ENCODE data around the gene PRM2. TPM values are rescaled to one million over a fixed set of nuclear protein-coding genes. Genes with fewer than 3 reads are reported as not detected.

PRM2 gene
- total RNA-seq, 1 donor from 2014 or later = not detected

GRCh38 chr16:11250786-11251524 is 25.3 kb downstream of the PRM2 start:
- no peak for DNase-seq (ENCODE audit: extremely low read depth, low read depth, low spot score)

GRCh38 chr16:11250091-11250785 is 26.0 kb downstream of the PRM2 start:
- DNase-seq (ENCODE audit: extremely low read depth, low read depth, low spot score) = no peak

DNA sequence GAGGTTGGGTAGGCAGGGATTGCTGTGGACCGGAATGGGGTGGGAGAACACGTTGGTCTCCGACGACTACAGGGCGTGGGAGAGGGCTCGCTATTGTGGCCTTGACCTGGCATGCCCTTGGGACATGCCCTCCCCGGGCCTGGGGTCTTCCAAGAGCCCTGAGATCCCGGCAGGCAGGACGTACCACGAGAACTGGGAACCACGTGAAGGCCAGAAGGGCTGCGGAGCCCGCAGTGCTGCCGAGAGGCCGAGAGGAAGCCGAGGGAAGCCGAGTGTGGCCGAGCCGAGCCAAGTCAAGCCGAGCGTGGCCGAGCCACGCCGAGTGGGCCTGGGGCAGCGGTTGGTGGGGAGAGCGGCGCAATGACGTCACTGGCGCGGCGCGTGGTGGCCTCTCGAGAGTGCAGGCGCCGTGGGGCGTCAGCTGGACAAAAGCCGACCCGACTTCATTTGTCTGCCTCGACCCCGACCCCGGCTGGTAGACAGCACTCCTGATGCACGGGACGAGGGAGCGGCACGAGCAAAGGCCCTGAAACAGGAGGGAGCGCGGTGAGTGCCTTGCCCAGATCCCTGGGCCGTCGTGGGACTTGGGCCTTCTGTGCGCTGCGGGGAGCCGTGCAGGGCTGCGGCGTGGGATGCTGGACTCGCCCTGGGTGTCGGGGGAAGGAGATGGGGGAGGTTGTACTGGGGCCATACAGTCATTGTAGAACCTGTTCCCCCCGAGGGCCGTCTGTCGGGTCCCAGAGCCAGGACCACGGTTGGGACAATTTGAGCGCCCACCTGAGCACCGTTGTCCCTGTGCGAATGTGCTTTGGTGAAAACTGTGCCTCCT is 26.8 kb downstream of the PRM2 start:
- no peak for DNase-seq (ENCODE audit: extremely low read depth, low read depth, low spot score)

DNA sequence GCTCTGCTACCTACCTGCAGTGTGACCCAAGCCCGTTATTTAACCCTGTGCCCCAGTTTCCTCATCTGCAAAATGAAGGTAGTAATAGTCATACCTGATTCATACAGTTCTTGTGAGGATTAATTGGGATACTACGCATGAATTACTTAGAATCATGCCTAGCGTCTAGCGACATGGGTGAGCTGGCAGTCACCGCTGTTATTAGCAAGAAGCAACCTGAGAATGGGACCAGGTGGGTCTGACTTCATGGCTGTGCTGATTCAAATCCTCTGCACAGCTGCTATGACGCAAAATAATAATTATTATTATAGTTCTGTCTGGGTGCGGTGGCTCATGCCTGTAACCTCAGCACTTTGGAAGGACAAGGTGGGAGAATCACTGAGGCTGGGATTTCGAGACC is 28.1 kb downstream of the PRM2 start:
- no peak for DNase-seq (ENCODE audit: extremely low read depth, low read depth, low spot score)

GRCh38 chr16:11245988-11246387 is 30.3 kb downstream of the PRM2 start:
- no peak for DNase-seq (ENCODE audit: extremely low read depth, low read depth, low spot score)

DNA sequence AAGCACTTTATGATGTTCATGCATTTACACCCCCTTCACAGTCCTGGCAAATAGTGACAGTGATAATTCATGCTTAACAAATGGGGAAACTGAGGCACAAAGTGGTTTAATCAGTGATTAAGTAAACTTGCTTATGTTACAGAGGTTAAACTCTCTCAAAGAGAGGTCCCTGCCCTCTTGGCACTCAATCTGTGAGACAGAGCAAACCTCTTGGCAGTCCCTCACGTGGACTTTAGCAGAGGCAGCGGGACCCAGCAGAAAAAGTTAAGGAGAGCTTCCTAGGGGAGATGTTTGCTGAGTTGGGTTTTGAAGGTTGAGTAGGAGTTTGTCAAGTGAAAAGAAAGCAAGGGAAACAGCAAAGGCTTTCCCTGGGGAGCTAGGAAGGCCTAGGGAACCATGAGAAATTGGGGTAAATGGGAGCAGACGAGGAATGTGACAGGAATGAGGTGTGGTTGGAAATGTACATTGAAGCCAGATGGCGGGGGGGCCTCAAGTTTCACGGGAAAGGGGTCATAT is 31.0 kb downstream of the PRM2 start:
- DNase-seq (ENCODE audit: extremely low read depth, low read depth, low spot score) = no peak

DNA sequence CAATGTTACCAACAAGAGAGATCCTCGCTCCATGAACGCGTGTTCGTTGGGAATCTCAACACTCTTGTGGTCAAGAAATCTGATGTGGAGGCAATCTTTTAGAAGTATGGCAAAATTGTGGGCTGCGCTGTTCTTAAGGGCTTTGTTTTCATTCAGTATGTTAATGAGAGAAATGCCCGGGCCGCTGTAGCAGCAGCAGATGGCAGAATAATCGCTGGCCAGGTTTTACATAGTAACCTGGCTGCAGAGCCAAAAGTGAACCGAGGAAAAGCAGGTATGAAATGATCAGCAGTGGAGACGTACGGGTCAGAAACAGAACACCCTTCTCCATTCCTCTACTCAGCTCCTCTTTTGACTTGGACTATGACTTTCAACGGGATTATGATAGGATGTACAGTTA is 33.6 kb downstream of the PRM2 start:
- no peak for DNase-seq (ENCODE audit: extremely low read depth, low read depth, low spot score)

- no peak for DNase-seq (ENCODE audit: extremely low read depth, low read depth, low spot score)
These were observed 34.6 kb downstream of the PRM2 start for GRCh38 chr16:11241480-11242204.

GRCh38 chr16:11240636-11241473 is 35.4 kb downstream of the PRM2 start:
- DNase-seq (ENCODE audit: extremely low read depth, low read depth, low spot score) = no peak

DNA sequence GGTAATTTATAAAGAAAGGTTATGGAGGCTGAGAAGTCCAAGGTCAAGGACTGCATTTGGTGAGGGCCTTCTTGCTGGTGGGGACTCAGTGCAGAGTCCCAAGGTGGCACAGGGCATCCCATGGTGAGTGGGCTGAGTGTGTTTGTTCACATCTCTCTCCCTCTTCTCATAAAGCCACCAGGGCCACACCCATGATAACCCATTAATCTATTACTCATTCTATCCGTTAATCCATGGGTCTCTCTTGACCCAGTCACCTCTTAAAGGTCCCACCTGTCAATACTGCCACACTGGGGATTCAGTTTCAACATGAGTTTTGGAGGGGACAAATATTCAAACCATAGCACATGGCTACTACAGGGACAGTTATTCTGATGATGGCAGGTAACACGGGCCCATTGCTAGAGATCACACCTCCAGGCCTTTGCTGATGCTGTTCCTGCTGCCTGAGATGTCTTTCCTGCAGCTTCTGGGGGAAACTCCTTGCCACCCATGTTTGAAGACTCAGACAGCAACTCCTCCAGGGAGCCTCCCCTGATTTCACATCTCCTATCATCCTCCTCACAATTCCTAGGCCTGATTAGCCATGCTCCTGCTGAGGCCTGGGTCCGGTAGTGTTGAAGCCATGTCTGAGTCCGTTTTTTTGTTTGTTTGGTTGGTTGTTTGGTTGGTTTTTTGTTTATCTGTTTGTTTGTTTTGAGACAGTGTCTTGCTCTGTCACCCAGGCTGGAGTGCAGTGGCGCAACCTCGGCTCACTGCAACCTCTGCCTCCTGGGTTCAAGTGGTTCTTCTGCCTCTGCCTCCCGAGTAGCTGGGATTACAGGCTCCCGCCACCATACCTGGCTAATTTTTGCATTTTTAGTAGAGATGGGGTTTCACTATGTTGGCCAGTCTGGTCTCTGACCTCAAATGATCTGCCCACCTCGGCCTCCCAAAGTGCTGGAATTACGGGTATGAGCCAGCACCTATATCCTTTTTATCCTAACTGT is 36.3 kb downstream of the PRM2 start:
- no peak for DNase-seq (ENCODE audit: extremely low read depth, low read depth, low spot score)

DNA sequence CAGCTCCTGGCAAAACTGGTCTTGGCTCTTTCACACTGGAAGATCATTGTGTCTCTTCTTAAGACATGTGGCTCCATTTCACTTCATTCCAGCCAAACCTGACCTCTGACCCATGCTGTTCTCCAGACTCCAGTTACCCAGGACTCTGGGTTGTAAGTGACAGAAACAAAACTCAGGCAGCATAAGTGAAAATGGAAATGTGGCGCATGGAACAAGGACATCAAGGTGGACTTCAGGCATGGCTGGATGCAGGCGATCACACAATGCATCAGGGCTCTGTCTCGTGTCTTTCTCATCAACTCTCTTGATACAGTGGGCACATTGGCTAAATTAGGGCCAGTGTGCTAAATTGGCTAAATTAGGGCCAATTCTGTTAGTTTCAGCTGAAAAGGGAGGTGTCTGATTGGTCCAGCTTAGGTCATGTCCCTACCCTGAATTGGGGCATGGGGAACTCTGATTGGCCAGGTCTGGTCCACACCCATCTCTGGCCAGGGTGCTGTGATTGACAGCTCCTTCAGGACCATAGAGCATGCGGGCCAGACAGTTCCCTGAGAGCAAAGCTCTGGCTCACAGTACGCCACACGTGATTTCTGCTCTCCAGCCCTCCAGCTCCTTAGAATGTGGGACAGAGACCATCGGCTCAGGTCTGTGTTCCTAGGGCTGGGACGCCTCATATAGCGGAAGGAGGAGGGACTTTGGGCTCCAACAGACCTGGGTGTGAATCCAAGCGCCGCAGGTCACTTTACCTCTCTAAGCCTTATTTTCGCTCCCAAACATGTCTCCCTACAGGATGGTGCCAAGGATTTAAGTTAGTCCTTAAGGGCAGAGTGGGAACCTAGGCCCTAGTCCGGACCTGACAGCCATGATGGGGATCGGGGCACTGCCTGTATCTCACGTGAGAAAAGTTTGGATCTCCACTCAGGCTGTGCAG is 37.7 kb downstream of the PRM2 start:
- DNase-seq (ENCODE audit: extremely low read depth, low read depth, low spot score) = no peak

DNA sequence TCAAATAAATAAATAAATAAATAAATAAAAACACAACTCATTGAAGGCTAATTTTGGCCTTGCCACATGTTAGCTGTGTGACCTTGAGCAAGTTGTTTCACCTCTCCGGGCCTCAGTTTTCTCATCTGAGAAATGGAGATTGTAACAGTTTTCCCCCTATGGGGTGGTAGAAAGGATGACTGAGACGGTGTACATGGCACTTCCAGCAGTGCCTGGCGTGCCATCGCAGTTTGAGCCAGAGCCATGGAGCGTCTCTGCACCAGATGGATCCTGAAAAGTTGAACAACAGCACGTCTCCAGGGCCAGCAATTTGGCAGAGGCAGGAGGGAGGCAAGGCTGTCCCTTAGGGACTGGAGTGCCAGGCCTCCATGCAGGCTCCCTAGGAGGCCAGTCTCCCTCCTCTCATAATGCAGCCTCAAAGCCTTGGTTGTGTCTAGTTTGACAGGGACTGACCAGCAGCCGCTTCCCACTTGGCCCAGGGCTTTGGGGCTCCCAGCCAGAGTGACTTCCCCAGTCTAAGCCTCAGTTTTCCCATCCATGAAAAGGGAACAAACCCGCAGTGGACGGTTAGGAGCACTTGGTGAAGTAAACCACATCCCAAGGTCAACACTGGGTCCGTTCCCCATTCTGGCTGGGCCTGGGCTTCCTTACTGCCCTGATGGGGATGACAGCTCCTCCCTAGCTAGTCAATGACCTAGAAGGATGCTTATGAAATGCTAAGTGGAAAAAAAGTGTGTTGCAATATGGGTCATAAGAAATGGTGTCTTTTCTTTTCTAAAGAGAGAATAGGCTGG is 39.6 kb downstream of the PRM2 start:
- no peak for DNase-seq (ENCODE audit: extremely low read depth, low read depth, low spot score)

- DNase-seq (ENCODE audit: extremely low read depth, low read depth, low spot score) = no peak
These were observed 40.6 kb downstream of the PRM2 start for GRCh38 chr16:11235703-11235991.

DNA sequence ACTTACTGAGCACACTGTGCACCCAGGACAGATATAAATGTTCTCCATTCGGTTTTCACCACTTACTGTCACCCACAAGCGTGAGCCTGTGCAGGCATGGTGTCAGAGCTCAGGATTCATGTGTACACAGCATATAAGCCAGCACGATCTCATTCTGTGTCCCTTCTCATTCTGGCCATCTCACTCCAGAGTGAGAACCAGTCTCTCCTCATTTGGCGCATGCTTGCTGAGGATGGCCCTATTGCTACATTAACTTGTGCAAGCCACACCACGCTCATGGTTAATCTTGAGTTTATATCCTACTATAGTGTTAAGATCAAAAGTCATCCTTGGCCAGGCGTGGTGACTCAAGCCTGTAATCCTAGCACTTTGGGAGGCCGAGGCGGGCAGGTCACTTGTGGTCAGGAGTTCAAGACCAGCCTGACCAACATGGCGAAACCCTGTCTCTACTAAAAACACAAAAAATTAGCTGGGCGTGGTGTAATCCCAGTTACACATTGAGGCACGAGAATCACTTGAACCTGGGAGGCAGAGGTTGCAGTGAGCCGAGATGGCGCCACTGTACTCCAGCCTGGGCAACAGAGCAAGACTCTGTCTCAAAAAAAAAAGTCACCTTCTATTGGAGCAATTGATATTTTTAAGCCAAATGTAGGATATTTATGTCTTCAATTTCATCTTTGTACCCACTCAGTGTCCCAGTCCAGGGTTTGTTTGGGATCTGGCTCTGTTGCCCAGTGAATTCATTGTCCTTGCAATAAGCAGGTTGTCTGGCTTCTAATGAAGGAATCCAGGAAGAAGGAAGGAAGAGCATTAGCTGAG is 41.2 kb downstream of the PRM2 start:
- DNase-seq (ENCODE audit: extremely low read depth, low read depth, low spot score) = no peak

GRCh38 chr16:11233727-11234376 is 42.4 kb downstream of the PRM2 start:
- no peak for DNase-seq (ENCODE audit: extremely low read depth, low read depth, low spot score)

Measured in glomerular endothelial cell (primary cell).